HG03457 (cell line): Measurements from ENCODE around the gene PTPRD.

Experiments
- ATAC-seq: cut with Tn5 transposase; IDR thresholded peaks from one replicate; pipeline ENCODE4 v1.9.1; 2021; ENCODE audit warnings: moderate number of reproducible peaks; ENCODE audit not compliant: unreplicated experiment

The PTPRD gene

GRCh38 chr9:8754751-8755150, 1858.1 kb downstream of the PTPRD start:
- no peak for ATAC-seq

- no peak for ATAC-seq
Measured at GRCh38 chr9:8751406-8751930, 1861.3 kb downstream of the PTPRD start.

GRCh38 chr9:8750639-8751051, 1862.2 kb downstream of the PTPRD start:
- ATAC-seq: no peak

- no peak for ATAC-seq
Measured at GRCh38 chr9:8745347-8745746, 1867.5 kb downstream of the PTPRD start.

GRCh38 chr9:8738945-8739344, 1873.9 kb downstream of the PTPRD start:
- ATAC-seq: no peak

- ATAC-seq: no peak
Measured at GRCh38 chr9:8736805-8737204, 1876.0 kb downstream of the PTPRD start.

GRCh38 chr9:8734760-8735159, 1878.0 kb downstream of the PTPRD start:
- ATAC-seq: no peak

- ATAC-seq: no peak
Measured at GRCh38 chr9:8733131-8733954, 1879.5 kb downstream of the PTPRD start.

- ATAC-seq: no peak
Measured at GRCh38 chr9:8732367-8733075, 1880.3 kb downstream of the PTPRD start.

GRCh38 chr9:8730618-8731017, 1882.2 kb downstream of the PTPRD start:
- ATAC-seq: no peak

- no peak for ATAC-seq
Measured at GRCh38 chr9:8728910-8729309, 1883.9 kb downstream of the PTPRD start.

- no peak for ATAC-seq
Measured at GRCh38 chr9:8727191-8727590, 1885.6 kb downstream of the PTPRD start.

GRCh38 chr9:8726692-8727091, 1886.1 kb downstream of the PTPRD start:
- ATAC-seq: no peak

GRCh38 chr9:8725635-8726034, 1887.2 kb downstream of the PTPRD start:
- ATAC-seq: no peak

- ATAC-seq: no peak
Measured at GRCh38 chr9:8724284-8725018, 1888.4 kb downstream of the PTPRD start.

GRCh38 chr9:8723195-8723594, 1889.6 kb downstream of the PTPRD start:
- ATAC-seq: no peak

GRCh38 chr9:8719833-8720486, 1892.8 kb downstream of the PTPRD start:
- no peak for ATAC-seq

GRCh38 chr9:8718121-8718725, 1894.6 kb downstream of the PTPRD start:
- ATAC-seq: no peak

- no peak for ATAC-seq
Measured at GRCh38 chr9:8717146-8717545, 1895.7 kb downstream of the PTPRD start.

GRCh38 chr9:8715788-8716187, 1897.0 kb downstream of the PTPRD start:
- ATAC-seq: no peak

GRCh38 chr9:8713811-8714165, 1899.0 kb downstream of the PTPRD start:
- ATAC-seq: no peak
